Ectodermal cell (in vitro differentiated cells): ENCODE measurements around the gene FBXO33. TPM values are rescaled to one million over a fixed set of nuclear protein-coding genes. Genes with fewer than 3 reads are reported as not detected.

Source experiments
- H3K27ac ChIP-seq: 2 replicates; pipeline ENCODE4 v1.7.0; 2013; ENCODE audit warnings: mild to moderate bottlenecking, low read depth, low read length; ENCODE audit not compliant: insufficient read depth, poor library complexity, severe bottlenecking
- H3K27me3 ChIP-seq: 2 replicates; pipeline ENCODE4 v1.7.0; 2013; ENCODE audit warnings: mild to moderate bottlenecking, low read length; ENCODE audit not compliant: insufficient read depth, control insufficient read depth, poor library complexity, severe bottlenecking
- H3K36me3 ChIP-seq: one replicate; pipeline ENCODE4 v1.7.0; 2013; ENCODE audit warnings: low read length; ENCODE audit not compliant: control insufficient read depth, insufficient read depth
- H3K4me1 ChIP-seq: one replicate; pipeline ENCODE4 v1.7.0; 2013; ENCODE audit warnings: low read length; ENCODE audit not compliant: control insufficient read depth, insufficient read depth
- H3K4me3 ChIP-seq: 2 replicates; pipeline ENCODE4 v1.7.0; 2013; ENCODE audit warnings: low read depth, low read length, control low read depth; ENCODE audit not compliant: insufficient read depth
- H3K9me3 ChIP-seq: 2 replicates; pipeline ENCODE4 v1.7.0; 2013; ENCODE audit warnings: mild to moderate bottlenecking, low read length, moderate library complexity; ENCODE audit not compliant: control insufficient read depth
- WGBS, 2 experiments: methylation state at CpG; one replicate each; pipeline ENCODE4 v1.1.7; 2013; ENCODE audit warnings: missing lambda C conversion rate in 2 of 2; 5-methylcytosine and 5-hydroxymethylcytosine counted together
- polyA plus RNA-seq, 4 experiments: library from polyadenylated mRNA; stranded (reverse); fragments of 50-300 nt; gene quantifications; one replicate each; pipeline ENCODE4 v1.2.3, GENCODE V29; 2013

Gene FBXO33
- 13.3 TPM for polyA plus RNA-seq (2013, experiment 1 of 4)
- polyA plus RNA-seq (2013, experiment 2 of 4) = 15.5 TPM
- polyA plus RNA-seq (2013, experiment 3 of 4) = 13.5 TPM
- polyA plus RNA-seq (2013, experiment 4 of 4) = 15.0 TPM

GRCh38 chr14:39432179-39432618, at the start of gene FBXO33:
FBXO33 (minus strand) TSS chr14:39432433; CDS start chr14:39432162, 271 bp downstream.
- Histone ChIP-seq H3K27ac (peak within 1 kb of the TSS; percentile 100), H3K27me3 (no peaks in the 10 kb centered on the region), H3K4me1 (peaks cover 8% of the 10 kb centered on the region), H3K4me3 (peak within 1 kb of the TSS; percentile 97), H3K9me3 (no peaks in the 10 kb centered on the region), H3K36me3 (no peaks in the 10 kb centered on the region)
- WGBS, 2 experiments = 0% methylated on average over 44 to 47 of the region's 47 CpGs

- WGBS, 2 experiments = 88 to 97% methylated on average over 1 of the region's 1 CpG
- no peaks in the 10 kb centered on the region for H3K4me1 ChIP-seq
- H3K4me3 ChIP-seq = no peak overlapping the region
- no peaks in the 10 kb centered on the region for H3K36me3 ChIP-seq
- H3K27me3 ChIP-seq = no peaks in the 10 kb centered on the region
- no peak overlapping the region for H3K27ac ChIP-seq
- no peaks in the 10 kb centered on the region for H3K9me3 ChIP-seq
These were observed 42.2 kb upstream of the FBXO33 start for GRCh38 chr14:39474416-39474911.

- no peaks in the 10 kb centered on the region for H3K9me3 ChIP-seq
- H3K4me3 ChIP-seq = no peak overlapping the region
- H3K36me3 ChIP-seq = no peaks in the 10 kb centered on the region
- 97 to 100% methylated on average over 1 to 2 of the region's 2 CpGs for WGBS, 2 experiments
- H3K27ac ChIP-seq = no peak overlapping the region
- H3K27me3 ChIP-seq = no peaks in the 10 kb centered on the region
- H3K4me1 ChIP-seq = no peaks in the 10 kb centered on the region
These were observed 39.8 kb upstream of the FBXO33 start for GRCh38 chr14:39472078-39472477.

GRCh38 chr14:39469094-39469710, 37.0 kb upstream of the FBXO33 start:
- Histone ChIP-seq H3K9me3 (no peaks in the 10 kb centered on the region), H3K4me3 (no peak overlapping the region), H3K36me3 (no peaks in the 10 kb centered on the region), H3K27ac (no peak overlapping the region), H3K27me3 (no peaks in the 10 kb centered on the region), H3K4me1 (no peaks in the 10 kb centered on the region)
- WGBS, 2 experiments = 75 to 77% methylated on average over 5 of the region's 5 CpGs

GRCh38 chr14:39467889-39468524, 35.8 kb upstream of the FBXO33 start:
- 88 to 89% methylated on average over 7 of the region's 7 CpGs for WGBS, 2 experiments
- H3K27me3 ChIP-seq = no peaks in the 10 kb centered on the region
- no peaks in the 10 kb centered on the region for H3K4me1 ChIP-seq
- H3K27ac ChIP-seq = no peak overlapping the region
- H3K4me3 ChIP-seq = no peak overlapping the region
- no peaks in the 10 kb centered on the region for H3K9me3 ChIP-seq
- H3K36me3 ChIP-seq = no peaks in the 10 kb centered on the region

GRCh38 chr14:39459795-39460478, 27.7 kb upstream of the FBXO33 start:
- no peaks in the 10 kb centered on the region for H3K4me1 ChIP-seq
- H3K4me3 ChIP-seq = no peak overlapping the region
- H3K9me3 ChIP-seq = no peaks in the 10 kb centered on the region
- no peaks in the 10 kb centered on the region for H3K36me3 ChIP-seq
- no peak overlapping the region for H3K27ac ChIP-seq
- WGBS, 2 experiments = 100% methylated on average over 1 of the region's 1 CpG; no CpG with 5 or more reads in 1 of the 2 experiments
- H3K27me3 ChIP-seq = no peaks in the 10 kb centered on the region

- Histone ChIP-seq H3K9me3 (no peaks in the 10 kb centered on the region), H3K4me3 (no peak overlapping the region), H3K27me3 (no peaks in the 10 kb centered on the region), H3K4me1 (no peaks in the 10 kb centered on the region), H3K27ac (no peak overlapping the region), H3K36me3 (no peaks in the 10 kb centered on the region)
These were observed 24.5 kb upstream of the FBXO33 start for GRCh38 chr14:39456702-39457250.

- no peaks in the 10 kb centered on the region for H3K27me3 ChIP-seq
- H3K9me3 ChIP-seq = no peaks in the 10 kb centered on the region
- no peaks in the 10 kb centered on the region for H3K36me3 ChIP-seq
- 79 to 88% methylated on average over 1 of the region's 2 CpGs for WGBS, 2 experiments
- no peak overlapping the region for H3K4me3 ChIP-seq
- H3K4me1 ChIP-seq = no peaks in the 10 kb centered on the region
- no peak overlapping the region for H3K27ac ChIP-seq
These were observed 22.8 kb upstream of the FBXO33 start for GRCh38 chr14:39454906-39455539.

- Histone ChIP-seq H3K27me3 (no peaks in the 10 kb centered on the region), H3K9me3 (no peaks in the 10 kb centered on the region), H3K27ac (no peak overlapping the region), H3K36me3 (no peaks in the 10 kb centered on the region), H3K4me1 (no peaks in the 10 kb centered on the region), H3K4me3 (no peak overlapping the region)
- 98 to 100% methylated on average over 2 of the region's 2 CpGs for WGBS, 2 experiments
These were observed 20.4 kb upstream of the FBXO33 start for GRCh38 chr14:39452680-39453079.
